ENCODE results near the gene CTNS.

GRCh38 chr17:3594051-3594800 is 42.3 kb upstream of the CTNS start:
- TF ChIP-seq POLR2A (IDR thresholded peaks at IDR 0.05), result peak in 1 of 2 donors; percentile 10
- no peak for TF ChIP-seq CTCF (IDR thresholded peaks at IDR 0.05 in 4 of 5, conservative IDR thresholded peaks at IDR 0.05 in 1 of 5)
